SK-N-SH treated with all-trans-retinoic acid at 6 μM for 48 hours (cell line): ENCODE measurements around the gene TMOD3.

Experiments
- RARB ChIP-seq: fragments of 250-450 bp; sonication (Bioruptor Pico); IDR thresholded peaks from 2 replicates; pipeline ENCODE4 v1.8.0; 2021; ENCODE audit warnings: mild to moderate bottlenecking, moderate library complexity
- TF ChIP-seq, protein P1 (sequence below): fragments of 250-450 bp; sonication (Bioruptor Pico); IDR thresholded peaks from 2 replicates; pipeline ENCODE4 v1.8.0; 2020; ENCODE audit warnings: mild to moderate bottlenecking, moderate library complexity, borderline replicate concordance
- TF ChIP-seq, protein P2 (sequence below): fragments of 250-450 bp; sonication (Bioruptor Pico); IDR thresholded peaks from 2 replicates; pipeline ENCODE4 v1.5.1; 2021; ENCODE audit warnings: mild to moderate bottlenecking, moderate library complexity

DNA sequence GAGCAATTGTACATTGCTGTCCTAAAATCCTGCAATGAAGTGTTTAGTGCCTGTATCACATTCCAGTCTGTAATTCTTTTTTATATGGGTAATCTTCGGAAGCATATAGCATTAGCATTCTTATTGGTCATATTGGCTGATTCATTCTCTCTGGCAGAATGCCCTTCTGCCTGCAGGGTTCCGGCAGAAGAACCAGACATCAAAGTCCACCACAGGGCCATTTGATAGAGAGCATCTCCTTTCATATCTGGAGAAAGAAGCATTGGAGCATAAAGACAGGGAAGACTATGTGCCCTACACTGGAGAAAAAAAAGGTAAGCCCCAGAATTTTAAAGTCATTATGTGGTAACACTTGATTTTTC is 39.6 kb downstream of the TMOD3 start:
- TF ChIP-seq RARB, result no peak
- TF ChIP-seq, protein P1, sequence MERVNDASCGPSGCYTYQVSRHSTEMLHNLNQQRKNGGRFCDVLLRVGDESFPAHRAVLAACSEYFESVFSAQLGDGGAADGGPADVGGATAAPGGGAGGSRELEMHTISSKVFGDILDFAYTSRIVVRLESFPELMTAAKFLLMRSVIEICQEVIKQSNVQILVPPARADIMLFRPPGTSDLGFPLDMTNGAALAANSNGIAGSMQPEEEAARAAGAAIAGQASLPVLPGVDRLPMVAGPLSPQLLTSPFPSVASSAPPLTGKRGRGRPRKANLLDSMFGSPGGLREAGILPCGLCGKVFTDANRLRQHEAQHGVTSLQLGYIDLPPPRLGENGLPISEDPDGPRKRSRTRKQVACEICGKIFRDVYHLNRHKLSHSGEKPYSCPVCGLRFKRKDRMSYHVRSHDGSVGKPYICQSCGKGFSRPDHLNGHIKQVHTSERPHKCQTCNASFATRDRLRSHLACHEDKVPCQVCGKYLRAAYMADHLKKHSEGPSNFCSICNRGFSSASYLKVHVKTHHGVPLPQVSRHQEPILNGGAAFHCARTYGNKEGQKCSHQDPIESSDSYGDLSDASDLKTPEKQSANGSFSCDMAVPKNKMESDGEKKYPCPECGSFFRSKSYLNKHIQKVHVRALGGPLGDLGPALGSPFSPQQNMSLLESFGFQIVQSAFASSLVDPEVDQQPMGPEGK (CRISPR knock-in tag), result no peak
- TF ChIP-seq, protein P2, sequence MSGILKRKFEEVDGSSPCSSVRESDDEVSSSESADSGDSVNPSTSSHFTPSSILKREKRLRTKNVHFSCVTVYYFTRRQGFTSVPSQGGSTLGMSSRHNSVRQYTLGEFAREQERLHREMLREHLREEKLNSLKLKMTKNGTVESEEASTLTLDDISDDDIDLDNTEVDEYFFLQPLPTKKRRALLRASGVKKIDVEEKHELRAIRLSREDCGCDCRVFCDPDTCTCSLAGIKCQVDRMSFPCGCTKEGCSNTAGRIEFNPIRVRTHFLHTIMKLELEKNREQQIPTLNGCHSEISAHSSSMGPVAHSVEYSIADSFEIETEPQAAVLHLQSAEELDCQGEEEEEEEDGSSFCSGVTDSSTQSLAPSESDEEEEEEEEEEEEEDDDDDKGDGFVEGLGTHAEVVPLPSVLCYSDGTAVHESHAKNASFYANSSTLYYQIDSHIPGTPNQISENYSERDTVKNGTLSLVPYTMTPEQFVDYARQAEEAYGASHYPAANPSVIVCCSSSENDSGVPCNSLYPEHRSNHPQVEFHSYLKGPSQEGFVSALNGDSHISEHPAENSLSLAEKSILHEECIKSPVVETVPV (CRISPR knock-in tag), result no peak
